Measurements from ENCODE around the gene RAPH1. TPM values are rescaled to one million over a fixed set of nuclear protein-coding genes. Genes with fewer than 3 reads are reported as not detected.

The RAPH1 gene
- total RNA-seq (2014; rRNA removed; shearing (Covaris generic); ENCODE audit: low replicate concordance) = 1.9 and 14.3 TPM in 2 replicates

GRCh38 chr2:203535078-203535783, at the start of gene RAPH1:
Gene RAPH1 (minus strand): TSS chr2:203535301. CDS start chr2:203495353, 39,948 bp downstream.
- in situ Hi-C loops (cut with HindIII; ENCODE audit: low pct_unique_long_range_greater_than_20kb, low sequenced_read_pairs) = no loop called here
- peak; percentile 88 for DNase-seq (ENCODE audit: low read depth)

- in situ Hi-C loops (cut with HindIII; ENCODE audit: low pct_unique_long_range_greater_than_20kb, low sequenced_read_pairs) = no loop called here
- no peak for DNase-seq (ENCODE audit: low read depth)
Observed at GRCh38 chr2:203584784-203585183, 49.7 kb upstream of the RAPH1 start.

- no peak for DNase-seq (ENCODE audit: low read depth)
- in situ Hi-C loops (cut with HindIII; ENCODE audit: low pct_unique_long_range_greater_than_20kb, low sequenced_read_pairs) = no loop called here
Observed at GRCh38 chr2:203583701-203584100, 48.6 kb upstream of the RAPH1 start.

- in situ Hi-C loops (cut with HindIII; ENCODE audit: low pct_unique_long_range_greater_than_20kb, low sequenced_read_pairs) = no loop called here
- DNase-seq (ENCODE audit: low read depth) = no peak
Observed at GRCh38 chr2:203583084-203583695, 48.1 kb upstream of the RAPH1 start.

GRCh38 chr2:203582468-203582867, 47.4 kb upstream of the RAPH1 start:
- in situ Hi-C loops (cut with HindIII; ENCODE audit: low pct_unique_long_range_greater_than_20kb, low sequenced_read_pairs) = no loop called here
- no peak for DNase-seq (ENCODE audit: low read depth)

- in situ Hi-C loops (cut with HindIII; ENCODE audit: low pct_unique_long_range_greater_than_20kb, low sequenced_read_pairs) = no loop called here
- no peak for DNase-seq (ENCODE audit: low read depth)
Observed at GRCh38 chr2:203580844-203581243, 45.7 kb upstream of the RAPH1 start.

- no peak for DNase-seq (ENCODE audit: low read depth)
- in situ Hi-C loops (cut with HindIII; ENCODE audit: low pct_unique_long_range_greater_than_20kb, low sequenced_read_pairs) = no loop called here
Observed at GRCh38 chr2:203579730-203580129, 44.6 kb upstream of the RAPH1 start.

- DNase-seq (ENCODE audit: low read depth) = no peak
- in situ Hi-C loops (cut with HindIII; ENCODE audit: low pct_unique_long_range_greater_than_20kb, low sequenced_read_pairs) = no loop called here
Observed at GRCh38 chr2:203578759-203579643, 43.9 kb upstream of the RAPH1 start.

- in situ Hi-C loops (cut with HindIII; ENCODE audit: low pct_unique_long_range_greater_than_20kb, low sequenced_read_pairs) = no loop called here
- no peak for DNase-seq (ENCODE audit: low read depth)
Observed at GRCh38 chr2:203574824-203575223, 39.7 kb upstream of the RAPH1 start.

GRCh38 chr2:203572316-203572715, 37.2 kb upstream of the RAPH1 start:
- in situ Hi-C loops (cut with HindIII; ENCODE audit: low pct_unique_long_range_greater_than_20kb, low sequenced_read_pairs) = no loop called here
- DNase-seq (ENCODE audit: low read depth) = no peak

GRCh38 chr2:203569677-203570316, 34.7 kb upstream of the RAPH1 start:
- DNase-seq (ENCODE audit: low read depth) = no peak
- in situ Hi-C loops (cut with HindIII; ENCODE audit: low pct_unique_long_range_greater_than_20kb, low sequenced_read_pairs) = no loop called here

- DNase-seq (ENCODE audit: low read depth) = no peak
Observed at GRCh38 chr2:203567691-203568090, 32.6 kb upstream of the RAPH1 start.

GRCh38 chr2:203566161-203566560, 31.1 kb upstream of the RAPH1 start:
- DNase-seq (ENCODE audit: low read depth) = no peak
- in situ Hi-C loops (cut with HindIII; ENCODE audit: low pct_unique_long_range_greater_than_20kb, low sequenced_read_pairs) = no loop called here

More at GRCh38 chr2:203567691-203568090, 32.6 kb upstream of the RAPH1 start:
- in situ Hi-C loops (cut with HindIII; ENCODE audit: low pct_unique_long_range_greater_than_20kb, low sequenced_read_pairs) = no loop called here

- in situ Hi-C loops (cut with HindIII; ENCODE audit: low pct_unique_long_range_greater_than_20kb, low sequenced_read_pairs) = no loop called here
- no peak for DNase-seq (ENCODE audit: low read depth)
Observed at GRCh38 chr2:203565076-203565475, 30.0 kb upstream of the RAPH1 start.

- in situ Hi-C loops (cut with HindIII; ENCODE audit: low pct_unique_long_range_greater_than_20kb, low sequenced_read_pairs) = no loop called here
- no peak for DNase-seq (ENCODE audit: low read depth)
Observed at GRCh38 chr2:203562268-203562667, 27.2 kb upstream of the RAPH1 start.

- in situ Hi-C loops (cut with HindIII; ENCODE audit: low pct_unique_long_range_greater_than_20kb, low sequenced_read_pairs) = no loop called here
- no peak for DNase-seq (ENCODE audit: low read depth)
Observed at GRCh38 chr2:203559641-203560040, 24.5 kb upstream of the RAPH1 start.

- DNase-seq (ENCODE audit: low read depth) = no peak
- in situ Hi-C loops (cut with HindIII; ENCODE audit: low pct_unique_long_range_greater_than_20kb, low sequenced_read_pairs) = no loop called here
Observed at GRCh38 chr2:203553784-203554183, 18.7 kb upstream of the RAPH1 start.

- DNase-seq (ENCODE audit: low read depth) = no peak
- in situ Hi-C loops (cut with HindIII; ENCODE audit: low pct_unique_long_range_greater_than_20kb, low sequenced_read_pairs) = no loop called here
Observed at GRCh38 chr2:203551778-203552177, 16.7 kb upstream of the RAPH1 start.
